Fibroblast of skin of right biceps (primary cell): Measurements from ENCODE around the gene TMEM108.

Source experiments
- DNase-seq: peaks from one replicate; pipeline ENCODE4 v3.0.0-alpha.2; 2013

The TMEM108 gene

DNA sequence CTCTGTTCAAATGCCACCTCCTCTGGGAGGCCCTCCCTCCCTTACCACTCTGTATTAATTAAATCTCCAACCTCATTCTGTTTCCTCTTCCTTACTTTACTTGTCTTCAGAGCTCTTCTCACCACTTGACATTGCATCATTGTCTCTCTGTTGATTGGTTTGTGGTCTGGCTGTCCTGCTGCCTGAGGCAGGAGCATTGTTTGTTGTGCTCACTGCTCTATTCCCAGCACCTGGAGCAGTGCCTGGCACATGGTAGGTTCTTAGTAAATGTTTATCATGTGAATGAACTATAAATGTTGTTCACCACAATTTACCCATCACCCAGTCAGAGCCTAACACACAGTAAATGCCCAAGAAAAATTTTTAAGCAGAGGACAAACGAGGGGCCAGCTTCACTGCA, 355.0 kb downstream of the TMEM108 start:
- no peak for DNase-seq

DNA sequence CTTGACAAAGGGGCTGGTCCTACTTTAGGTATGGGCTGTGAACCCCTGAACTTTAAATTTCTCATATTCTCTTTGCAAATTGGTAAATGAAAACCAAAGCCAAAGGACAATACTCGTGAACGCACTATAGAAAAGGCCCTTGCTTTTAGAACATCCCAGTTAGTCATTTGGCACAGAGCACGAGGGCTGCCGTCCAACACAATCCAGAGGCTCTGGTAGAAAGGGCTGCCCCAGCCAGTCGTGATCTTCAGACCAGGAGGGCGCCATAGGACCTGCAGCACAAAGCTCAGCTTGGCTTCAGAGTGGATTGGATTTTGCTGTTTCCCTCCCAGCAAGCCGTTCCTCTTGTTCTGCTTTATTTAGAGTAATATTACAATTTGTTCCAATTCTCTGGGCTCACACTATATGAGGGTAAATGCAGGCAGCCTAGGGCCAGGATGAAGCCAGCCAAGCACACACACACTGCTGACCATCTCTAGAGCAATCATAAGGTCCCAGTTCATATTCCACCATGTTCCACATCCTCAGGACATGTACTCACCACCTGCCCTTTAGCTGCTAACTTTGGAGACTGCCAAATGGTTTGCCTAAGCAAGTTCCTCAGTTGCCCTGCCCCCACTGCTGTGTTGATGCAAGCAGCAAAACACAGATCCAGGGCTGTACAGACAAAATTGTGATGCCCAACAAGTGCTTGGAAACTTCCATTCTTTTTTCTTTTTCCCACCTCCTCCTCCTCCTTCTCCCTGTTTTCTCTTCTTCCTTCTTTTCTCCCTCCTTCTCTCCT, 355.7 kb downstream of the TMEM108 start:
- no peak for DNase-seq

DNA sequence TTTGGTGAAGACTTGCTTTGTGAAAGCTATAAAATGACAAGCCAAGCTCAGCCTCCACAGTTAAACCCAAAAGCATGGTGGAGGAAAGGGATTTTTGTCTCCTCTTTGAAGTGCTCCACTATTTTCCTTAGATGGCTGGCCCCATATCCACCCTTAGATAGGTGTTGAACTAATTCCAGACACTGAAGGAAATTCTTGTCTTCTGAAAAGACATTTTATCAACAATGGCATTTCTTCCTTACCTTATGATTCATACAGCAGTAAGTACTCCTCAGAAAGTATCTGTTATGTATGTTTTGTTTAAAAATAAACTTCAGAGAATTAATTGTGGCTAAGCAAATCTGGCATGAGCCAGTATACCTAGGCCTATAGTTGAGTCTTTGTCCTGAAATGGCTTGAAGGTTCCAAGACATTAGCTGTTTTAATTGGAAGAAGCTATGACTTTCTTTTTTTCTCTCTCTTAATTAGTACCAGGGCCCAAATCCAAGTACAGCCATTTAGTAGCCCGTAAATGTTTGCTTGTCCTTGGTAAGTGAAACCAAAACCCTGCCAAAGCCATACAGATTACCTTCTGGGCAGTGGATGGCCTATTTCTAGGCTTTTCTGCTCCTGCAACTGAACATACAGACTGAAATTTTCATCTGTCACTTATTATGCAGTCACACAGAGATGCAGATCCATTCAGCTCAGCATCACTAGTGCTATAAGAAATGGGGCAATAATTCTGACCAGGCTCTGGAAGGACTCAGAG, 356.5 kb downstream of the TMEM108 start:
- DNase-seq: peak; percentile 15

DNA sequence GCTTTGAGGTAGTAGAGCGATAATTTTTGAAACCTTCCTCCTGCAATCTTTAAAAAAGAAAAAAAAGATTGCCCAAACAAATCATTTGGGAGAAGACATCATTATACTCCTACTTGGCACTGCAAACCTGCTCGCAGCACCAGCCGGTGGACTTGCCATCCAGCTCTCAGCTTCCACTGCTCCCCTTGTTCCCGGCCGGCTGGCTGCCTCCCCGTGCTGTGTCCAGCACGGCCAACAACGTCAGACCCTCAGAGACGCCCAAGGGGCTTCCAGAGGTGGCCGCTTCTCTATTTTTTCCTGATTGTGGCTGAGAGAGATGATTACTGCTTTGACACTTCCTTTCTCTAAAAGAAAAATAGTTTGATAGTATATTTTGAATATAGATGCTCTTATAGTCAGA, 358.7 kb downstream of the TMEM108 start:
- DNase-seq: no peak

DNA sequence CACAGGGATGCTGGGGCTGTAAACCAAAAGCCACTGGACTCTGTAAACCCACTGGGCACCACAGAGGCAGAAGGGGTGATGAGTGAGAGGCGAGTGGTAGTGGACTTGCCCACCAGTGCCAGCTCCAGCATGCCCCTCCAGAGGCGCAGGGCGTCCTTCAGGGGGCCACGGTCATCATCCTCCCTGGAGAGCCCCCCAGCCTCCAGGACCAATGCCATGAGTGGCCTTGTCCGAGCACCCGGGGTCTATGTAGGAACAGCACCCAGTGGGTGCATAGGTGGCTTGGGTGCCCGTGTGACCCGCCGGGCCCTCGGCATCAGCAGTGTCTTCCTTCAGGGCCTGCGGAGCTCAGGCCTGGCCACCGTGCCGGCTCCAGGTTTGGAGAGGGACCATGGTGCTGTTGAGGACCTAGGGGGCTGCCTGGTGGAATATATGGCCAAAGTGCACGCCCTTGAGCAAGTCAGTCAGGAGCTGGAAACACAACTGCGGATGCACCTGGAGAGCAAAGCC, 361.9 kb downstream of the TMEM108 start, which contains the start of gene BFSP2:
TSS of gene BFSP2 (plus strand) at position 51 of the 510 bp plus-strand sequence. CDS start at position 79, 28 bp downstream.
- no peak for DNase-seq

DNA sequence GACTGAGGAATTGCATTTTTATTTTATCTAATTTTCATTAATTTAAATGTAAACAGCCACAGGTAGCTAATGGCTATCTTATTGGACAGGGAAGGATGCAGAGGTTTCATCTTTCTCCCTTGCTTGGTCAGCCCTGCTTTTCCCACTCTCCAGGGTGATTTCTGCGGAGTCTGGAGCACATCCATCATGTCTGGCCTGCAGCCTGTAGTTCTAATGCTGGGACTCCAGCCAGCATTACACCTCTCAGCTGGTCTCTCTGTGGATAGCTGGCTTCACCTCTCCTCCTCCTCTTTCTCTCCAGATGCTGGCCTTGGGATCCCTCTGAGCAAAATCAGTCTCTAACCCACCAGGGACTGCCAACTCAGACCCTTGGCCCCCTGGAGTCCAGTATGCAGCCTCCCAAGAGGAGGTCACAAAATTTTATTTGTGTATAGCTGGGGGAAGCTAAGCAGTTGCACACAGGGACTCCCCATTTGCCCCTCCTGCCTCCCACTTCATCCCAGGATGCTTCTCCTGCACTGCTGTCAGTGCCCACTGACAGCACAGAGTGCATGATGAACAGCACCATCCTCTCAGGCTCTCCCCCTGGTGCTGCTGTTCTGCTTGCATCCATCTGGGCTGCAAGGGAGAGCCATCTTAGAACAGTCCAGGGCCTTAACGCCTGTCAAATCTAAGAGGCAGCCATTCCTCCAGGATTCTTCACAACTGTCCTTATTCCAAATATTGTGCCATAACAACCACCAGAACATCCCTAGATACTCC, 363.4 kb downstream of the TMEM108 start:
- peak; percentile 22 for DNase-seq

DNA sequence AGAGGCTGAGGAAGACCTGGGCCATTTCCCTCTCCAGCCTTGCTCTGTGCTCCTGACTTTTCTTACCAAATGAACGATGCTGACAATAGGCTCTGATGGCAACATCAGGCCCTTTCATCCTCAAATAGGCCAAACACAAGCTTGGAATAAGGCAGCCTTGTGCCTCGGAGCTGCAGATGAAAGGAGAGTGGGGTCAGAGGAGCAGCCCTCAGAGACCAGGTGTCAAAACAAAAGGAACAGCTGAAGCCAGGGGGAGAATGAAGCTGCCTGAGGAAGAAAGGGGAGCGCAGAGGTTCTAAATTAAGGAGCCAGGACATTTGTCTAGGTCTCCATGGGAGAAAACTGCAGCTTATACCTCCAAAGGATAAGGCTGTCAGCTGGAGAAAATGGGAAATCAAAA, 366.7 kb downstream of the TMEM108 start:
- no peak for DNase-seq

DNA sequence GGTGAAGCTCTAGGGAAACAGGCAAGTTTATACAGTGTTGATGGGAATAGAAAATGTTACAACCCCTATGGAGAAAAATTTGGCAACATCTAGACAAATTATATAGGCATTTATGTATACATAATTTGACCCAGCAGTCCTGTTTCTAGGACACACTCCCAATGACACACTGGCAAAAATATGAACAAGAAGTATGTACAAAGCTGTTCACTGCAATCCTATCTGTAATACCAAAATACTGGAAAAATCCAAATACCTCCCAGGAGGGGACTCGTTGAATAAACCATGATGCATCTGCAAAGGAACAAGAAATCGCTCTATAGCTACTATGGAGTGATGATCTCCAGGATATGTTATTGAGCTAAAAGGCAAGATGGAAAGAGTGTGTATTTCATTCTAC, 370.2 kb downstream of the TMEM108 start:
- peak; percentile 82 for DNase-seq

DNA sequence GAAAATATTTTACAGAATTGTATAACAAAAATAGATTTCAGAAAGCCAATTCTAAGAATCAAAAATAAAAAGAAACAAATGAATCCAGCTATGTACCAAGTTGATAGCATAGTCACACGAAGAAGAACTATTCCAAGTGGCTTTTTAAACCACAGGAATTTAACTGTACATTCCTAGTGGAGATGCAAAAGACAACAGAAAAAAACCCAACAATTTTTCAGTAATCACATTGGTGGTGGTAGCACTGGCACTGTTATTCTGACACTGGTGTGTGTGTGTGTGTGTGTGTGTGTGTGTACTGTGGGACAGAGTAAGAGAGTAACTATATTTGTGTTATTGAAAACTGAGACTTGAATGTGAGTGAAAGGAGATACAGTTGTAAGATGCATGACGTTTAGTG, 370.8 kb downstream of the TMEM108 start:
- peak; percentile 81 for DNase-seq

DNA sequence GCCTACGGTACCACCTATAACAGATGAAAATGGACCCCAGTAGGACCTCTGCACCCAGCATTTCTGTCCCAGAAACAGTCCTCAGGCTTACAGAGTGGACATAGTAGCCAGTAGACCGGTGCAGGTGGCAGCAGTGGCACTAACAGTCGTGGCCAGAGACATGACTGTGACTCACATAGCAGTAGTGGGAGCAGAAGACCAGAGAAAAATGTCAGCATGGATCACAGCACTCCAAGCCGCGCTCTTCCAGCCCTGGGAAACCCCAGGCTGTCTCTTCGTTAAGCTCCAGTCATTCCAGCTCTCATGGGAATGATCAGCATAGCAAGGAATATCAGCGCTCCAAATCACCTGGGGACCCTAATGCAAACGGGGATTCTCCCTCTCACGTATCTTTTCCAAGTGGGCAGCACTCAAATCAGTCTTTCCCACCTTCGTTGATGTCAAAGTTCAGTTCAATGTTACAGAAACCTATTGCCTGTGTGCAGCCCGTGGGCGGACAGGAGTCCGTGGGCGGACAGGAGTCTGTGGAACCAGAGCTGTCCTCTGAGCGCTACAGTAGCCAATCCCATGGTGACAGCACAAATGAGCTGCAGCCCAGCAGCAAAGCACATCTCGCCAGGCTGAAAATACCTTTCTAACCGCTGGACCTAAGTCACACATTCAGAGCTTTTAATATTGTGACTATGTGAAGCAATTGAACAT, 372.2 kb downstream of the TMEM108 start:
- no peak for DNase-seq

DNA sequence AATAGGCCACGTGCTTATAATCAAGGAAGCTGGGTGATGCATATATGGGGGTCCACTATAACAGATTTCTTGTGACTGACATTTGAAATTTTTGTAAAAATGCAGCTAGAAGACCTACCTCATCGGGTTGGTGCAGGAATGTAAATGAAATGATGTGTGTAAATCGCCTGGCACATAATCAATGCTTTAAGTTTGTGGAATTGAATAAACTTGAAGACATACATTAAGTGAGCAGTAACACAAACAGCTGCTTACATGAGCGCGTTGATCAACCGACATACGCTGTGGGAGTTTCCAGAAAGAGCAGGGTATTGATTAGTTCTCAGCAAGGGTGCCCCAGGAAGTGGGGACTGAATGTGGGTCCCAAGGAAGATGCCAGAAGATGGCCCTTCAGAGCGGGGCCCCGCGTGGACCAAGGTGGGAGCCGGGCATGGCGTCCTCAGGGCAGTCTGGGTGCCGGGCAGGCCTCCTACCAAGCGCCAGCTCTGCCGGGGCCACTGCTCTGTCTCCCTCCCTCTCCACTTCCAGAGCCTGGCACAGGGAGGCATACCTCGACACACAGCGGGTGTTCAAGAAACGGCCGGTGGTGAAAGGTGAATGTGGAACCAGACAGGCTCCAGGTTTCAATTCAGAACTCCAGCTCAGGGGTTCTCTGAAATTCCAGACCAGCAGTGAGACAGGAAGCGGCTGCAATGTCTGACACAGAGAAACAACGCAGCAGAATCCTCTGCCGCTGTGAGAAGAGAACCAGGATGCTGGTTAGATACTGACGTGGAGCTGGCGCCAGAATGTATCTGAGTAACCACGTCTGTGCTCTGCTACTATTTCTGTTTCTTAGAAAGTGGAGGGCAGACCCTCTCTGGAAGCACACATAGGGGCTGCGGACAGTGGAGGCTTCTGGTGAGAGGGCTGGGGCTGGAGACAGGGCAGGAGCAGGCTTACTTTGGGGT, 374.3 kb downstream of the TMEM108 start:
- DNase-seq: peak; percentile 78

DNA sequence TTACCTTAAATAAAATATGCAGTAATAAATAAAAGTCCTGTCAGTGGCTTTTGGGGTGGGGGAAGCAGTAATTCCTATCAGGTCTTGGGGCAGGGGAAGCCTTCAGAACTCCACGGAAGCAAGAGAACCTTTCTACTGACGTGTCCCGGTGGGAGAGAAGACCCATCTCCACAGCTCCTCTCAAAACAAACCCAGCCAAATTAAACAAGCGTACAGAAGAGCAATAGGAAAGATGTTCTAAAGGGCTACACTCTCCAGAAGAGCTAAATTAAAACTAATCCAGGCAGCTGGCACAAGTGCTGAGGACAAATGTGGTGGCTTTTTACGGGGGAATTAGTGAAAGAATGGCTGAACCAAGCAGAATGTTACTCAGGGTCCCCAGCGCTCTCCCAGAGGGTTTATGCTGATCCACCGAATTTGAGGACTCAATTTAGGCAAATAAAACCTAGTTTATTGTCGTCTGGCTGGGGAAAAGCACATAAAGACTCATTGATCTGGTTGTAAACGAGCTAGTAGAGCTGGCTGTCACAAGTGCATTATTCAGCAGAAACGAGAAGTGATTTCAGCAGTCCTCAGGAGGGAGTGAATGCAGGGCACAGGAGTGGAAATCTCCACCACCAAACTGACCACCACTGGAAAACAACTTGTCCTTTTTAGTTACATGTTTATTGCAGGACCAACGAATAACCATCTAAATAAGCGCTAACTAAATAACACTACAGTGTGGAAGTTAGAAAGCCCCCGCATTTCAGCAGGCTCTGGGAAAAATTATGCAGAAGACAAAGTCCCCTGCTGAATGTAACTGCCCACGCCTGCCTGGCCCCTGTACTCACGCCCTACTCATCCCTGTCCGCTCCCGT, 375.2 kb downstream of the TMEM108 start:
- peak; percentile 23 for DNase-seq

DNA sequence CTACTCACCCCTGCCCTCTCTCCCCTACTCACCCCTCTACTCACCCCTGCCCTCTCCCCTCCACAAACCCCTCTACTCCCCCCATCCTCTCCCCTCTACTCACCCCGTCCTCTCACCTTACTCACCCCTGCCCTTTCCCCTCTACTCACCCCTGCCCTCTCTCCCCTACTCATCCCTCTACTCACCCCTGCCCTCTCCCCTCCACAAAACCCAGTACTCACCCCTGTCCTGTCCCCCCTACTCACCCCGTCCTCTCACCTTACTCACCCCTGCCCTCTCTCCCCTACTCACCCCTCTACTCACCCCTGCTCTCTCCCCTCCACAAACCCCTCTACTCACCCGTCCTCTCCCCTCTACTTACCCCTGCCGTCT, 375.8 kb downstream of the TMEM108 start:
- no peak for DNase-seq

DNA sequence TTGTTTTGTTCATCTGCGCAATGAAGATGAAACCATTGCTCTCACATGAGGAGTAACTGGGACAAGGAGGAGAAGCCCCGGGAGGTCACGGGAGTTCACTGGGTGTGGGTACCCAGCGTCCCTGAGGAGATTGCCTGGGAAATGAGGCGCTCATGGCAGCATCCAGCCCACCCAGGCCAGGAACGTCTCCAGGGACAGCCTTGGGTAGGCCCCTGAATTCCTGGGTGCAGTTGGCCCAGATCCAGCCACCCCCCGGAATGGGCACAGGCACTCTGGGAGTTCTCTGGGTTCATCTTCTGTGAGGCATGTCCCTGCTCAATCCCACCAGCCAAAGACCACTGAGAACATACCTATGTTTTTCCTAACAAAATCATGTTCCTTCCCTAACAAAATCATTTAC, 380.2 kb downstream of the TMEM108 start:
- DNase-seq: no peak

DNA sequence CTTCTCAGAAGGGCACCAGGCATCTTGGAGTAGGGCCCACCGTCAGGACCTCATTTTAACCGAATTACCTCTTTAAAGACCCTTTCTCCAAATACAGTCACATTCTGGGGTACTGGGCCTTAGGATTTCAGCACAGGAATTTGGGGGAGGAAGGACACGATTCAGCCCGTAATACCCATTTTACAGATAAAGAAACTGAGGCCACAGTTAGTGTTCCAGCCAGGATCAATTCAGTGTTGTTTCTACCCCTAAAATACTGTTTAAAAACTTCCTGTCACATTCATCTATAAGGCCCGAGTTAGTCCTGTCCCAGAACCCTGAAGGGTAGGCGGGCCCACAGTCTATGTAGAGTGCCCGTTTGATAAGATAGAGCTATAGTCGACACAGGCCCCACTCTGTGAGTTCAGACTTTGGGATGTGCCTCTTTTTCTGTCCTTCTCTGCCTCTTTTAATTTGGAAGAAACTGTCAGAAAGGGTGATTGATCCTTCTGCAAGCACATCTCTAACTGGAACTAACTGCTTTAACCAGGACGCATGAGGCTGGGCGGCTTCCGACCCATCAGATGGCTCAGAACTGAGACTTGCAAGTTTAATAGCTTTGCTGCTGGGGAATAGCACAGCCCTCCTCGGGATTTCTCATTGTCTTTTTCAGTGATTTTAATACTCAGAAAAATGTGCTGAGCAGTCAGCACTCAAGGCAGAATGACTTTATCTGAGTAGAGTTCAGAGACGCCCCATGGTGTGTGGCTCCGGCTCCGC, 381.1 kb downstream of the TMEM108 start:
- DNase-seq: no peak

DNA sequence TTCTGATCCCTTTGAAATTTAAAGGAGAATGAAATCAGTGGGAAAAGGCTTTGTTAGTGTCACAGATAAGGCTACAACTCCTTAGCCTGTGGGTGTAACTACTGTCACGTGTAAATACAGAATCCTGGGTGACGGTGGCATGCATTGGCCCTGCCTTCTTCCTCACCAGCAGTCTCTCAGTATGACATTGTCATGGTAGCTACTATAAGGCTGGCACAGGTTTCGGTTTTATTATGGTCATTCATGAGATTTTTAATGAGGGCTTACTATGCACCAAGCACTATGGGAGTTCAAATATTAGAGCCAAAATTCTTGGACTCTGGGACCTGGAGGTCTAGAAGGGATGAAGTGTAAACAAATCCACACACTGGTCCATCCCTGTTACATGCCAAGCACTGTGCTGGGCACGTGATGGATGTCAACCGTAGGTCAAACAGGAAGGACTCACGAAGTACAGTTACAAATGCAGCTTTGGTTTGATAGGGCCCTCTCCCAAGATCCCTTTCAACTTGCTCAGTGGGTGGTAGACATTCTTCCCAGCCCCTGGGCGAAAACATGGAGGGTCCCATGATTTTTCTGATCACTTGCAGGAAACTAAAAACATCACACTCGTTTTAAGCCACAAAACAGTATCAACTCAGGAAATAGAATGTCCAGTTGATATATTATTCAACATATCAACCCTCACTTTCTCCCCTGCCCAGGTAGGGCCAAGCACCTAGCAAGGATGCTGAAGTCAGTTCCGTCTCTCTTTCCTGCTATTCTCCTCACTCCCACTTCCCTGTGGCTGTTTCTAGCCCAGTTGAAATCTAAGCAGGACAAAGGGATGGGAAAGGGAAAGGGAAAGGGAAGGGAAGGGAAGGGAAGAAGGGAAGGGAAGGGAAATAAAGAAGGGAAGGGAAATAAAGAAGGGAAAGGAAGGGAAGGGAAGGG, 387.0 kb downstream of the TMEM108 start:
- DNase-seq: no peak

DNA sequence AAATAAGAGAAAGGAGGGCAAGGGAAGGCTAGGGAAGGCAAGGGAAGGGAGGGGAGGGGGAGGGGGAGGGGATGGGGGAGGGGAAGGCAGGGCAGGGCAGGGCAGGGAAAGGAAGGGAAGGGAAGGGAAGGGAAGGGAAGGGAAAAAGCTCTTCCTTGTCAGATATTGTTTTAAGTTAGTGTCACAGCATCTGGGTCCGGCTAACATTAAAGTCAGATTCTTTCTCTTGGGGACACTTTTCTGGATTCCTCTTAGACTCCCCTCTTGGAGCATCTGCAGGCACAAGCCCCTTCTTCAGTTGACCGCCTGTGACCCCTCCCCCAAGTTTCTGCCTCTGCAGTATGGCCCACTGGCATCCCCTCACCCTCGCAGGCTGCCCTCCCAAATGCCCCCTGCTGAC, 387.7 kb downstream of the TMEM108 start:
- no peak for DNase-seq

DNA sequence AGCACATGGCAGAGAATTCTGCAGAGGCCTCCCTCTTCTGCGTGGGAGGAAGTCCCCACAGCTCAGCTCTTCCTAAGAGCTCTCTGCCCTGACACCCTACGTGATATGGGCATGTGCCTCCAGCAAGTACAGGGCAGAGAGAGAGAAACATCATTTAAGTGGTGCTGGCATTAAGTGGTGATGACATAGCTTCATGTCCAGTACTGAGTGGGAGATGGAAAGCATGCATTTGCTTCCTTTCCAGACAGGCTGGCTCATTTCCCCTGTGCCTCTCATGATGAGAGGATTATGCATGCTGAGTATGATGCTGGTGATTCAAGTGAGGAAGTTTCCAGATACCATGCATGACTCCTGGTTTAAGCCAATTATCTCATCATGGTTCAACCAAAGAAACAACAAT, 388.5 kb downstream of the TMEM108 start:
- DNase-seq: peak; percentile 58

DNA sequence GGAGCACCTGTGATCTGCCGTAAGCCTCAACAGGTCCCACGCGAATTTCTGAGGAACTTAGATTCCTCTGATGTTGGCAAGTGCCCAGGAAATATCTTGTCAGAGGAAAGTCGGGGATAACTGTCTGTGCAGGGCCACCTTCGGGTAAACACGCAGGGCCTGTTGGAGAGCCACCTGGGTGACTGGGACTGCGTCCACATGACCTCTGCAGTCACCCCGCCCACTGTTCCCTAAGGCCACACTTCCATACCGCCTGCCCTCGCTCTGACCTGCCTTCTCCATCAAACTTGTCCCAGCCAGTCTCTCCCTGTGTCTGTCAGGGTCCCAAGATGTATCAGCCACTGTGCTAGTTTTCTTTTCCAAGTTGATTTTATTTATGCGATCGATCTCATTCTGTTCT, 390.4 kb downstream of the TMEM108 start:
- DNase-seq: no peak
